ENCODE data around the gene TRPV4.

The TRPV4 gene

GRCh38 chr12:109760930-109761921 is 72.0 kb downstream of the TRPV4 start:
- no peak for DNase-seq

GRCh38 chr12:109760031-109760929 is 72.9 kb downstream of the TRPV4 start:
- DNase-seq: no peak

GRCh38 chr12:109759595-109759994 is 73.6 kb downstream of the TRPV4 start:
- no peak for DNase-seq

GRCh38 chr12:109758426-109759420 is 74.5 kb downstream of the TRPV4 start:
- no peak for DNase-seq

GRCh38 chr12:109757671-109758265 is 75.4 kb downstream of the TRPV4 start:
- DNase-seq: no peak

GRCh38 chr12:109756457-109756856 is 76.7 kb downstream of the TRPV4 start:
- DNase-seq: no peak

- no peak for DNase-seq
Observed at GRCh38 chr12:109753959-109754358, 79.2 kb downstream of the TRPV4 start.

- no peak for DNase-seq
Observed at GRCh38 chr12:109753054-109753401, 80.2 kb downstream of the TRPV4 start.

- no peak for DNase-seq
Observed at GRCh38 chr12:109752117-109753053, 80.8 kb downstream of the TRPV4 start.

GRCh38 chr12:109744986-109745942 is 87.9 kb downstream of the TRPV4 start:
- DNase-seq: no peak

- no peak for DNase-seq
Observed at GRCh38 chr12:109744026-109744425, 89.2 kb downstream of the TRPV4 start.

GRCh38 chr12:109743076-109743910 is 89.9 kb downstream of the TRPV4 start:
- no peak for DNase-seq

GRCh38 chr12:109741970-109742703 is 91.1 kb downstream of the TRPV4 start:
- no peak for DNase-seq

GRCh38 chr12:109741286-109741969 is 91.8 kb downstream of the TRPV4 start:
- DNase-seq: no peak

- no peak for DNase-seq
Observed at GRCh38 chr12:109740694-109741245, 92.4 kb downstream of the TRPV4 start.

GRCh38 chr12:109739747-109740693 is 93.2 kb downstream of the TRPV4 start:
- DNase-seq: no peak

Data from activated CD4-positive, alpha-beta T cell treated with anti-CD3 and anti-CD28 coated beads, Interleukin-2, amount 50 U/mL, for 16 hours (primary cell).